Epithelial cell of proximal tubule (primary cell): ENCODE data around the gene CARD6. TPM values are rescaled to one million over a fixed set of nuclear protein-coding genes. Genes with fewer than 3 reads are reported as not detected.
"Not testable (repeated sequence)": the region's sequence is repeated elsewhere in the genome, so short reads cannot be mapped to it uniquely, and the experiment has no call there.

Experiments
- DNase-seq: peaks from one replicate; pipeline ENCODE4 v3.0.0-alpha.2; 2011; ENCODE audit warnings: low read depth
- H3K4me3 ChIP-seq: 2 replicates; pipeline ENCODE4 v1.5.1; 2011; ENCODE audit warnings: low read depth, mild to moderate bottlenecking, low read length
- CTCF ChIP-seq: conservative IDR thresholded peaks from 2 replicates; pipeline ENCODE4 v1.5.1; 2012; ENCODE audit warnings: low read depth, mild to moderate bottlenecking, low read length
- total RNA-seq: library from RNA; depleted of rRNA; stranded (reverse); fragments of >200 nt; gene quantifications from 2 replicates; pipeline ENCODE4 v1.2.3, GENCODE V29; 2015

The CARD6 gene
- total RNA-seq, 1 donor from 2014 or later, result 0.63 TPM

- TF ChIP-seq CTCF, result no peak
- H3K4me3 ChIP-seq, result no peak overlapping the region
- DNase-seq, result no peak
Observed at GRCh38 chr5:40838086-40838485, 3.1 kb upstream of the CARD6 start.

- TF ChIP-seq CTCF, result no peak
- DNase-seq, result no peak
- H3K4me3 ChIP-seq, result peak overlapping the region; percentile 46
Observed at GRCh38 chr5:40842351-40842750, 1.2 kb downstream of the CARD6 start.

GRCh38 chr5:40844565-40844964, 3.4 kb downstream of the CARD6 start:
- H3K4me3 ChIP-seq, result no peak overlapping the region
- TF ChIP-seq CTCF, result no peak
- no peak for DNase-seq

GRCh38 chr5:40846371-40846770, 5.2 kb downstream of the CARD6 start:
- no peak for DNase-seq
- TF ChIP-seq CTCF, result no peak
- no peak overlapping the region for H3K4me3 ChIP-seq

- H3K4me3 ChIP-seq, result no peak overlapping the region
- no peak for TF ChIP-seq CTCF
- no peak for DNase-seq
Observed at GRCh38 chr5:40847525-40847924, 6.4 kb downstream of the CARD6 start.

GRCh38 chr5:40853632-40854192, 12.5 kb downstream of the CARD6 start:
- TF ChIP-seq CTCF, result no peak
- H3K4me3 ChIP-seq, result no peak overlapping the region
- DNase-seq, result no peak

- DNase-seq, result no peak
- no peak for TF ChIP-seq CTCF
- H3K4me3 ChIP-seq, result no peak overlapping the region
Observed at GRCh38 chr5:40860711-40861110, 19.5 kb downstream of the CARD6 start.

GRCh38 chr5:40865004-40865403, 23.8 kb downstream of the CARD6 start:
- DNase-seq, result not testable (repeated sequence)

More at GRCh38 chr5:40865004-40865403, 23.8 kb downstream of the CARD6 start:
- H3K4me3 ChIP-seq, result not testable (repeated sequence)
